Activated T-cell treated with anti-CD3 and anti-CD28 coated beads, Interleukin-2, amount 50 U/mL, for 72 hours (primary cell): Measurements from ENCODE around the gene FCER2. TPM values are rescaled to one million over a fixed set of nuclear protein-coding genes. Genes with fewer than 3 reads are reported as not detected.

ENCODE experiments used
- ATAC-seq, 2 donors: fragments of 150-1000 bp; cut with Tn5 transposase; replicated peaks in 1 of 2; 2 replicates each; pipeline ENCODE4 v1.10.0; 2021; ENCODE audit warnings: moderate library complexity in 2 of 2, mild to moderate bottlenecking in 1 of 2
- DNase-seq, 2 donors: peaks; one replicate each; pipeline ENCODE4 v3.0.0; 2021 to 2022; ENCODE audit warnings: mixed read lengths in 1 of 2
- H3K27ac Mint-ChIP-seq: one replicate; pipeline ENCODE4 v1.8.0; 2022; ENCODE audit warnings: mild to moderate bottlenecking, moderate library complexity, mixed read lengths
- H3K27me3 Mint-ChIP-seq: one replicate; pipeline ENCODE4 v1.8.0; 2022; ENCODE audit warnings: low read depth, mixed read lengths
- H3K36me3 Mint-ChIP-seq, 2 donors: one replicate each; pipeline ENCODE4 v1.8.0; 2022; ENCODE audit warnings: mixed read lengths in 2 of 2, mild to moderate bottlenecking in 1 of 2; ENCODE audit not compliant: insufficient read depth in 2 of 2
- H3K4me1 Mint-ChIP-seq: one replicate; pipeline ENCODE4 v1.8.0; 2022; ENCODE audit warnings: low read depth, mixed read lengths
- H3K4me3 Mint-ChIP-seq, 2 donors: one replicate each; pipeline ENCODE4 v1.8.0; 2022; ENCODE audit warnings: mild to moderate bottlenecking in 2 of 2, mixed read lengths in 2 of 2, moderate library complexity in 2 of 2
- H3K9me3 Mint-ChIP-seq, 2 donors: one replicate each; pipeline ENCODE4 v1.8.0; 2022; ENCODE audit warnings: mixed read lengths in 2 of 2
- total RNA-seq, 2 donors: library from RNA; stranded (reverse); gene quantifications; one replicate each; pipeline ENCODE4 v1.2.3, GENCODE V29; 2022

Gene FCER2
- total RNA-seq, 2 donors from 2014 or later: 2.3 to 7.7 TPM

DNA sequence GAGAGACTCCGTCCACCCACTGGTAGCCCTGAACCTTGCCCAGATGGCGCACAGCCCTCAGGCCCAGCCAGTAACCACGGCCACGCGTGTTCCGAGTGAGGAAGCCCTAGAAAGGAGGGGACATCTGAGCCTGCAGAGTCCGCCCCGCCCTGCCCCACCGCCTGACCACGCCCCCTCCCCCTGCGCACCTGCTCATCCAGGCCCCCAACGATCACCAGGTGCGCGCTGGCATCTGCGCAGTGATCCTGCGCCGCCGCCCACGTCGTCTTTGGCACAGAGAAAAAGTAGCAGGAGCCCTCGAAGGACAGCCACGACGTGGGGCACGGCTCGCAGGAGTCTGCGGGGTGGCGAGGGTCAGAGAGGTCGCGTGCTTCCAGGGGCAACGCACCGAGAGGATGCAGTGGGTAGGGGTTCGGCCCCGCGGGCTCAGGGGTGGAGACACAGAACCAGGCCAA is 27.9 kb upstream of the FCER2 start:
- no peak for ATAC-seq
- H3K27ac Mint-ChIP-seq: no peak overlapping the region
- peak overlapping the region in 1 of 2 donors; percentile 62 for H3K4me3 Mint-ChIP-seq
- peaks cover 0 to 2% of the 10 kb centered on the region in 2 donors for H3K36me3 Mint-ChIP-seq
- no peaks in the 10 kb centered on the region for H3K9me3 Mint-ChIP-seq
- peaks cover 10% of the 10 kb centered on the region for H3K4me1 Mint-ChIP-seq
- no peak for DNase-seq
- peaks cover 46% of the 10 kb centered on the region for H3K27me3 Mint-ChIP-seq

DNA sequence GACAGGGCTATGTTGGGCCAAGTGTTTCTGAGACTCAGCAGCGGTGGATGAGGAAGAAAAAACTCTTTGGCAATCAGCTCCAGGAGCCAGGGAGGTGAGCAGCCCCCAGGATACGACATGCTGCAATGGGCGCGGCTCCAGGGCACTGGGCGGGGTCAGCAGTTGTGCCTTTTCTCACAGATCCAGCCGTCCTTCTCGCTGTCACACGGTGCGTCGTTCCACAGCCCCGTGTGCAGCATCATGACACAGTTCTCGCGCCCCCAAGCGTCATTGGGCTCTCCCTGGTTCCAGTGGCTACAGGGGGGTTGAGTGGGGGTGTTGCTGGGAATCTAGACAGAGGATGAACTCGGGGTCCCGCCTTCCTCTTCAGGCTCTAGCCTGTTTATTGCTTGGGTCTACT is 27.3 kb upstream of the FCER2 start:
- Mint-ChIP-seq H3K27me3 (peaks cover 42% of the 10 kb centered on the region), H3K4me3 (no peak overlapping the region), H3K27ac (no peak overlapping the region), H3K4me1 (peaks cover 10% of the 10 kb centered on the region), H3K9me3 (no peaks in the 10 kb centered on the region), H3K36me3 (peaks cover 0 to 2% of the 10 kb centered on the region in 2 donors)
- ATAC-seq (no peak), DNase-seq (no peak)

DNA sequence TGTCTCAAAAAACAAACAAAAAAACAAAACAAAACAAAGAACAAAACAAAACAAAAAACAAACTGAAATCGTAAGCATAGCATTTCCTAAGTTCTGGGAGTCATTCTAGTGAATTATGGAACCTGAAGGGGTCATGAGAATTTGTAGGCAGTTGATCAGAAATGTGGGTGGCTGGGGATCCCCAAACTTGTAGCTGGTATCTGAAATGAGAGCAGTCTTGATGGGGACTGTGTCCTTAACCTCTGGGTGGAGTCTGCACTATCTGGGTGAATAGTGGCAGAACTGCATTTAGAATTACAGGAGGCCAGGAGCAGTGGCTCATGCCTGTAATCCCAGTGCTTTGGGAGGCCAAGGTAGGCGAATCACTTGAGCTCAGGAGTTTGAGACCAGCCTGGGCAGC is 23.9 kb upstream of the FCER2 start:
- ATAC-seq: no peak
- no peak overlapping the region for H3K27ac Mint-ChIP-seq
- DNase-seq: no peak
- peaks cover 0 to 2% of the 10 kb centered on the region in 2 donors for H3K36me3 Mint-ChIP-seq
- peaks cover 10% of the 10 kb centered on the region for H3K4me1 Mint-ChIP-seq
- H3K4me3 Mint-ChIP-seq: no peak overlapping the region
- H3K27me3 Mint-ChIP-seq: peaks cover 32% of the 10 kb centered on the region
- no peaks in the 10 kb centered on the region for H3K9me3 Mint-ChIP-seq

DNA sequence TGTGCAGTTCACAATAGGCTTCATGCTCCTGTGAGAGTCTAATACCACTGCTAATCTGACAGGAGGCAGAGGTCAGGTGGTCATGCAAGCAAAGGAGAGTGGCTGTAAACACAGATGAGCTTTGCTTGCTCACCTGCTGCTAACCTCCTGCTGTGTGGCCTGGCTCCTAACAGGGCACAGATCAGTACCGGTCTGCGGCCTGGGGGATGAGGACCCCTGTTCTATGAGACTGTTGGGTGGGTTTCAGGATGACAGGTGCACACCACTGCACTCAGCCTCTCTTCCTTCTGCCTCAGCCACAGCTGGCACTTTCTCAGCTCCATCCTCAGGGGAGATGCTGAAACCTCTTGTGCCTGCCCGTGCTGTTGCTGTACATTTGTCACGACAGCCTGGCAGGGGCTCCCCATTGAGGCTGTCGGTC is 20.3 kb upstream of the FCER2 start:
- ATAC-seq (no peak), DNase-seq (no peak)
- Mint-ChIP-seq H3K4me3 (no peak overlapping the region), H3K27me3 (peaks cover 2% of the 10 kb centered on the region), H3K36me3 (no peaks in the 10 kb centered on the region), H3K9me3 (no peaks in the 10 kb centered on the region), H3K27ac (no peak overlapping the region), H3K4me1 (no peaks in the 10 kb centered on the region)

DNA sequence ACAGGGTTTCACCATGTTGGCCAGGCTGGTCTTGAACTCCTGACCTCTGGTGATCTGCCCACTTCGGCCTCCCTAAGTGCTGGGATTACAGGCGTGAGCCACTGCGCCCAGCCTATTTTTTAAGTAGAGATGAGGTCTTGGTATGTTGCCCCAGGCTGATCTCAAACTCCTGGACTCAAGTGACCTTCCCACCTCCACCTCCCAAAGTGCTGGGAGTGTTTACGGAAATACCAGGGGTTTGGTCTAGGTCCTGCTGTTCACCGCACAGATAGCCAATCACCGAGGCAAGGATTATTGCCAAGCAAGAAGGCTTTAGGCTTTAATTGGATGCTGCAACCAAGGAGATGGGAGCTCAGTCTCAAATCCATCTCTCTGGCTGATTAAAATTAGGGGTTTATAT is 18.4 kb upstream of the FCER2 start:
- peaks cover 2 to 8% of the 10 kb centered on the region in 2 donors for H3K36me3 Mint-ChIP-seq
- no peaks in the 10 kb centered on the region for H3K4me1 Mint-ChIP-seq
- H3K27ac Mint-ChIP-seq: no peak overlapping the region
- H3K4me3 Mint-ChIP-seq: no peak overlapping the region
- no peak for DNase-seq
- no peak for ATAC-seq
- no peaks in the 10 kb centered on the region for H3K27me3 Mint-ChIP-seq
- peaks cover 3 to 4% of the 10 kb centered on the region in 2 donors for H3K9me3 Mint-ChIP-seq

DNA sequence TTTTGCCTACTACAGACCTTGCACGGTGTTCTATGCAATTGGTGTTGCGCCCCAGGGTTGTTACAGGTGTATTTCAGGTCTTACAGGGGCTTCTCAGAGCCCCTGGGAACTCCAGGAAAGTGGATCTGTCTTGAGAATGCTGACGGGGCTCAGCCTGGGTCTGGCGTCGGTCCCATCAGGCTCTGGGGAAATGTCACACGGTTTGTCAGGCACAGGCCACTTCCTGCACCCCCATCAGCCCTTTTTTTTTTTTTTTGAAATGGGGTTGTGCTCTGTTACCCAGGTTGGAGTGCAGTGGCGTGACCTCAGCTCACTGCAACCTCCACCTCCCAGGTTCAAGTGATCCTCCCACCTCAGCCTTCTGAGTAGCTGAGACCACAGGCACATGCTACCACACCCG is 16.7 kb upstream of the FCER2 start:
- peaks cover 3 to 4% of the 10 kb centered on the region in 2 donors for H3K9me3 Mint-ChIP-seq
- no peak overlapping the region for H3K4me3 Mint-ChIP-seq
- DNase-seq (no peak), ATAC-seq (no peak)
- H3K27me3 Mint-ChIP-seq: no peaks in the 10 kb centered on the region
- peaks cover 14% of the 10 kb centered on the region for H3K4me1 Mint-ChIP-seq
- H3K36me3 Mint-ChIP-seq: peaks cover 2 to 8% of the 10 kb centered on the region in 2 donors
- no peak overlapping the region for H3K27ac Mint-ChIP-seq

DNA sequence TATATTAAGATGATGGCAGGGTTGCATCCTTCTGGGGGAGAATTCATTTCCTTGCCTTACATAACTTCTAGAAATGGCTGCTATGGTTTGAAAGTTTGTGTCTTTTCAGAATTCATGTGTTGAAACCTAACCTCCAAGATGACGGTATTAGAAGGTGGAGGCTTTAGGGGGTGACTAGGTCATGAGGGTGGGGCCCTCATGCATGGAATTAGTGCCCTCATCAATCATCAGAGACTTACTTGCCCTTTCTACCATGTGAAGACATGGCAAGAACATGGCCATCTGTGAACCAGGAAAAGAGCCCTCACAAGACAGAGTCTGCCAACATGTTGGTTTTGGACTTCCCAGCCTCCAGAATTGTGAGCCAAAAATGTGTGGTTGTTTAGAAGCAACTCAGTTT is 14.8 kb upstream of the FCER2 start:
- no peak overlapping the region for H3K4me3 Mint-ChIP-seq

DNA sequence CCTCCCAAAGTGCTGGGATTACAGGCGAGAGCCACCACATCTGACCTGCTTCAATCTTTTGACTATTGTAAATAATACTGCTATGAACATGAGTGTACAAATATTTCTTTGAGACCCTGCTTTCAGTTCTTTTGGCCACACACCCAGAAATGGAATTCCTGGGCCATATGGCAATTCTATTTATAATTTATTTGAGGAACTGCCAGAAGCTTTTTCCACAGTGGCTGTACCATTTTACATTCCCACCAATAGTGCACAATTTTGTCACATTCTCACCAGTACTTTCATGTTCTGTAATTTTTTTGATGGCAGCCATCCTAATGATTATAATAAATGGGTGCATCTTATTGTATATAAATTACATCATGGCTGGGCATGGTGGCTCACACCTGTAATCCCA is 13.7 kb upstream of the FCER2 start:
- peaks cover 19% of the 10 kb centered on the region for H3K4me1 Mint-ChIP-seq
- no peak for ATAC-seq
- H3K4me3 Mint-ChIP-seq: no peak overlapping the region
- peaks cover 2 to 8% of the 10 kb centered on the region in 2 donors for H3K36me3 Mint-ChIP-seq
- H3K9me3 Mint-ChIP-seq: peaks cover 3 to 4% of the 10 kb centered on the region in 2 donors
- H3K27ac Mint-ChIP-seq: no peak overlapping the region
- no peaks in the 10 kb centered on the region for H3K27me3 Mint-ChIP-seq
- DNase-seq: no peak

More for the DNA sequence above, 14.8 kb upstream of the FCER2 start:
- ATAC-seq (no peak), DNase-seq (no peak)
- peaks cover 3 to 4% of the 10 kb centered on the region in 2 donors for H3K9me3 Mint-ChIP-seq
- H3K4me1 Mint-ChIP-seq: peaks cover 19% of the 10 kb centered on the region
- H3K27me3 Mint-ChIP-seq: no peaks in the 10 kb centered on the region
- no peak overlapping the region for H3K27ac Mint-ChIP-seq
- peaks cover 2 to 8% of the 10 kb centered on the region in 2 donors for H3K36me3 Mint-ChIP-seq

DNA sequence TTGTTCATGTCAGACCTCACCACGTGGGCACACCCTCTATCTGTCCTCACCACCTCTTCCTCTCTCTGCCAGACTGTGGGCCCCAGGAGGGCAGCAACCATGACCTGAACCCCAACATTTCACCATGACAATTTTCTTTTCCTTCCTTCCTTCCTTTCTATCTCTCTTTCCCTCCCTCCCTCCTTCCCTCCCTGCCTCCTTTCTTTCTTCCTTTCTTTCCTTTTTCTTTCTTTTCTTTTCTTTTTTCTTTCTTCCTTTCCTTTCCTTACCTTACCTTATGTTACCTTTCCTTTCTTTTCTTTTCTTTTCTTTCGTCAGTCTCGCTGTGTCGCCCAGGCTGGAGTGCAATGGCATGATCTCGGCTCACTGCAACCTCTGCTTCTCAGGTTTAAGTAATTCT is 8.7 kb upstream of the FCER2 start:
- H3K9me3 Mint-ChIP-seq: no peaks in the 10 kb centered on the region
- no peak overlapping the region for H3K4me3 Mint-ChIP-seq
- H3K27me3 Mint-ChIP-seq: peaks cover 5% of the 10 kb centered on the region
- H3K4me1 Mint-ChIP-seq: peaks cover 34% of the 10 kb centered on the region
- peak overlapping the region; percentile 77 for H3K27ac Mint-ChIP-seq
- peaks cover 0 to under 1% of the 10 kb centered on the region in 2 donors for H3K36me3 Mint-ChIP-seq
- ATAC-seq (no peak), DNase-seq (no peak)

DNA sequence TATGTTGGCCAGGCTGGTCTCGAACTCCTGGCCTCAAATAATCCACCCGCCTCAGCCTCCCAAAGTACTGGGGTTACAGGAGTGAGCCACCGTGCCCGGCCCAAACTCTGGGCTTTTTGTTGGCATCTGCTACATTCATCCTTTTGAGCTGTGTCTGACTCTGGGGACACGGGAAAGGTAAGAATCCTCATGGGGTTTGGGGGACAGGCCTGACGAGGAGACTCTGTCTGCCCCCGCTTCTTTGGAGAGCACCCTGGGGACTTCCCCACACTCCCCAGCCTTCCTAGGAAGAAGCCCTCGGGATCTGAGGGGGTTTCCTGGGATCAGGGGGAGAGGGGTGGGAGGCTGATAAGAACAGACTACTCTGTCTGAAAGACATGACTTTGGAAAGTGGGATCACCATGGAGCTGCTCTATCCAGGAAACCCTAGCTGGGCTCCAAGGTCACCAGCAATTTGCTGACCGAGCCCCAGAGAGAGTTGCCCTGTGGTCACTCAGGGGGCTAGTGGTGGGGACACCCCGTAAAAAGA is 8.1 kb upstream of the FCER2 start:
- Mint-ChIP-seq H3K27me3 (peaks cover 5% of the 10 kb centered on the region), H3K36me3 (no peaks in the 10 kb centered on the region), H3K4me3 (no peak overlapping the region), H3K27ac (no peak overlapping the region), H3K4me1 (peaks cover 40% of the 10 kb centered on the region), H3K9me3 (no peaks in the 10 kb centered on the region)
- ATAC-seq: no peak
- no peak for DNase-seq

DNA sequence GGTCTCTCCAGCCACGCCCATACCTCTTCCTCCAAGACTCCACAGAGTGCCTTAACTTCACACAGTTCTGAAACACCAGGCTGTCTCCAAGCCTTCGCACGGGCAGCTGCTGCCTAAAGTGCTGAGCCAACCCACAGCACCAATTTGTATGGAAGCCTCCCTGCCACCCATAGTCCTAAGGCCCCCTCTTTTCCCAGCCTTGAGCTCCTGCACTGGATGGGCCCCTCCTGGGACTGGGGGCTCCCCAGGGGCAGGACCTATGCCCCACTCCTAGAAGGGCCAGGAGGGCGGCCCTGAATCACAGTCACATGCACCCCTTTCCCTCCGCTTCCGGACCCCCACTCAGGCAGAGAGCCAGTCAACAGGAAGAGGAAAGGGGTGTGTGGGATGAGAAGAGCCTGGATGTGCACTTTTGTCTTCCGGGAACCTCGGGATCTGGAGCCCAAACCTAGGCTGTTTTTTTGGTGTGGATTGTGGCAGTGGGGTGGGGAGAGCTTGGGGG is 5.1 kb upstream of the FCER2 start:
- Mint-ChIP-seq H3K36me3 (no peaks in the 10 kb centered on the region), H3K27me3 (peaks cover 10% of the 10 kb centered on the region), H3K9me3 (no peaks in the 10 kb centered on the region), H3K4me3 (peak overlapping the region; percentile 53 to 74), H3K4me1 (peaks cover 37% of the 10 kb centered on the region), H3K27ac (peak overlapping the region; percentile 53)
- no peak for ATAC-seq
- DNase-seq: no peak

DNA sequence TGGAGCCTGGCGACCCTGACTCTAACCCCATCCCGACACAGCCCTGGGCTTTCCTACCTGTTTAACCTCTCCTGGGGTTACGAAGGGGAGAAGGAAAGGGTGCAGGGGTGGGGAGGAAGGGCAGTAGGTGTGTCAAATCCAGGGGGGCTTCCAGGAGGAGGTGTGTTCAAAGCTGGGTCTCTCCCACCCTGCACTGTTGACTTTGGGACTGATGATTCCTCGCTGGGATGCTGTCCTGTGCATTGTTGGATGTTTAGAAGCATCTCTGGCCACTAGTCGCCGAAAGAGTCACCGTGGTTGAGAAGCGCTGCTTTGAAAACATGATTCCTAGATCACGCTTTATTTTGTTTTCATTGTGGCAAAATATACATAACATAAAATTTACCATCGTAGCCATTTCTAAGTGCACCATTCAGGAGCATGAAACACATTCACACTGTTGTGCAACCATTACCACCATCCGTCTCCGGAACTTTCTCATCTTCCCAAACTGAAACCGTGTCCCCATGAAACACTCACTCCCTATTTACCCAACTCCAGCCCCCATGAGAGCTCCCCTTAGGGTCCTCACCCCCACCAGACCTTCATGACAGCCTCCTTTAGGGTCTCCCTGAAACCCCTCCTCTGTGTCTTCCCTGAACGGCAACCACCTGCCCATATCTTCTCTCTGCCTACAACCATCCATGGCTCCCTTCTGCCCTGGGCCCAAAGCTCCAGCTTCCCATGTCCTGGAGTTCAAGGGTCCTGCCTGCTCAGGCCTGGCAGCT is 4.4 kb upstream of the FCER2 start:
- ATAC-seq (no peak), DNase-seq (no peak)
- Mint-ChIP-seq H3K27me3 (peaks cover 10% of the 10 kb centered on the region), H3K4me3 (peak overlapping the region; percentile 74 to 84), H3K27ac (peak overlapping the region; percentile 53), H3K9me3 (no peaks in the 10 kb centered on the region), H3K36me3 (no peaks in the 10 kb centered on the region), H3K4me1 (peaks cover 39% of the 10 kb centered on the region)

DNA sequence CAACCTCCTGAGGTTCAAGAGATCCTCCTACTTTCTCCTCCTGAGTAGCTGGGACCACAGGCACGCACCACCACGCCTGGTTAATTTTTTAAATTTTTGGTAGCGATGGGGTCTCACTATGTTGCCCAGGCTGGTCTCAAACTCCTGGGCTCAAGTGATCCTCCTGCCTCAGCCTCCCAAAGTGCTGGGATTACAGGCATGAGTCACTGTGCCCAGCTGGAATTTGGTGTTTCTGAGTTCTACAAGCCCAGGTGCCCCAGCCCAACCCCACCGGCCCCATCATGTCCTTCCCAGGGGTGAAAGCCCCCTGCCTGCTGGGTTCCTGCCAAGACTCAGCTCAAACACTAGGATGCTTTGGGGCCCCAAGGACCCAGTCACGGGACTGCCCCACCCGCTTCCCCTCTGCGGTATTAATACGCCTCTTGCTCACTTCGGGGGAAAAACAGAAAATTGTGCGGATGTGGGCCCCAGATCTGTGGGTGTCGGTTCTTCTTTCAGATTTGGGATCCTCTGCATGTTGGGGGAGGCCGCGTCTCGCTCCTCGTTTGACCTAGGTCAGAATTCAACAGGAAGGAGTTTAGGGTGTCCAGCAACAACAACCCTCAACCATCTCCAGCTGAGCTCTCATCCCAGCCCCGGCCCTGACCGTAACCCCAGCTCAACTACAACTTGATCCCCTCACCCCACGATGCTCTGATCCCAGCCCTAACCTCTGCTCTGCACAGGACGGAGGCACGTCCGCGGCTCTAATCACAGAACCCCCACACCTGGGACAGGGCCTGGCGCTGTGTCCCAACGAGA is 3.7 kb upstream of the FCER2 start:
- Mint-ChIP-seq H3K27me3 (peaks cover 10% of the 10 kb centered on the region), H3K27ac (peak overlapping the region; percentile 9), H3K4me3 (peak overlapping the region; percentile 74 to 84), H3K9me3 (no peaks in the 10 kb centered on the region), H3K4me1 (peaks cover 39% of the 10 kb centered on the region), H3K36me3 (no peaks in the 10 kb centered on the region)
- DNase-seq: peak; percentile 80 to 86
- ATAC-seq: peak; percentile 93 to 95
